Rectal smooth muscle tissue (tissue), 1 donor: ENCODE data around the gene LRRC40.

Experiments used
- H3K27ac ChIP-seq: one replicate; pipeline ENCODE4 v1.7.0; 2013; ENCODE audit warnings: low read depth, low read length, inconsistent platforms
- H3K27me3 ChIP-seq: one replicate; pipeline ENCODE4 v1.7.0; 2013; ENCODE audit warnings: low read length; ENCODE audit not compliant: control insufficient read depth, insufficient read depth
- H3K36me3 ChIP-seq: one replicate; pipeline ENCODE4 v1.7.0; 2013; ENCODE audit warnings: low read length; ENCODE audit not compliant: control insufficient read depth, insufficient read depth
- H3K4me1 ChIP-seq: one replicate; pipeline ENCODE4 v1.7.0; 2013; ENCODE audit warnings: low read length; ENCODE audit not compliant: control insufficient read depth, insufficient read depth
- H3K4me3 ChIP-seq: one replicate; pipeline ENCODE4 v1.7.0; 2013; ENCODE audit warnings: low read length
- H3K9ac ChIP-seq: one replicate; pipeline ENCODE4 v1.7.0; 2013; ENCODE audit warnings: low read length

LRRC40 gene

GRCh38 chr1:70205434-70206118 lies at the start of gene LRRC40:
Gene LRRC40, minus strand, starts transcription at chr1:70205579. Its CDS starts 39 bp downstream, at chr1:70205540.
- Histone ChIP-seq H3K36me3 (no peaks in the 10 kb centered on the region), H3K27me3 (no peaks in the 10 kb centered on the region), H3K4me3 (peak within 1 kb of the TSS; percentile 99), H3K9ac (peak within 1 kb of the TSS; percentile 99), H3K4me1 (peaks cover 21% of the 10 kb centered on the region), H3K27ac (peak within 1 kb of the TSS; percentile 95)

- H3K36me3 ChIP-seq = peaks cover 45% of the 10 kb centered on the region
- H3K27ac ChIP-seq = no peak overlapping the region
- no peaks in the 10 kb centered on the region for H3K4me1 ChIP-seq
- H3K4me3 ChIP-seq = no peak overlapping the region
- H3K27me3 ChIP-seq = no peaks in the 10 kb centered on the region
- no peak overlapping the region for H3K9ac ChIP-seq
Observed at GRCh38 chr1:70248729-70249128, 43.4 kb upstream of the LRRC40 start.

- Histone ChIP-seq H3K4me3 (no peak overlapping the region), H3K36me3 (peaks cover 48% of the 10 kb centered on the region), H3K27me3 (no peaks in the 10 kb centered on the region), H3K27ac (no peak overlapping the region), H3K4me1 (no peaks in the 10 kb centered on the region), H3K9ac (no peak overlapping the region)
Observed at GRCh38 chr1:70247768-70248167, 42.4 kb upstream of the LRRC40 start.

GRCh38 chr1:70247122-70247521 lies 41.7 kb upstream of the LRRC40 start:
- no peak overlapping the region for H3K27ac ChIP-seq
- no peaks in the 10 kb centered on the region for H3K27me3 ChIP-seq
- peaks cover 51% of the 10 kb centered on the region for H3K36me3 ChIP-seq
- no peaks in the 10 kb centered on the region for H3K4me1 ChIP-seq
- no peak overlapping the region for H3K4me3 ChIP-seq
- no peak overlapping the region for H3K9ac ChIP-seq

- Histone ChIP-seq H3K9ac (no peak overlapping the region), H3K27me3 (no peaks in the 10 kb centered on the region), H3K36me3 (peaks cover 40% of the 10 kb centered on the region), H3K4me3 (no peak overlapping the region), H3K27ac (no peak overlapping the region), H3K4me1 (no peaks in the 10 kb centered on the region)
Observed at GRCh38 chr1:70239940-70240339, 34.6 kb upstream of the LRRC40 start.

- Histone ChIP-seq H3K9ac (no peak overlapping the region), H3K4me3 (no peak overlapping the region), H3K27ac (no peak overlapping the region), H3K36me3 (peaks cover 35% of the 10 kb centered on the region), H3K4me1 (no peaks in the 10 kb centered on the region), H3K27me3 (no peaks in the 10 kb centered on the region)
Observed at GRCh38 chr1:70234733-70235132, 29.4 kb upstream of the LRRC40 start.

- Histone ChIP-seq H3K36me3 (peaks cover 26% of the 10 kb centered on the region), H3K4me1 (no peaks in the 10 kb centered on the region), H3K9ac (no peak overlapping the region), H3K27ac (no peak overlapping the region), H3K4me3 (no peak overlapping the region), H3K27me3 (no peaks in the 10 kb centered on the region)
Observed at GRCh38 chr1:70231475-70231874, 26.1 kb upstream of the LRRC40 start.

GRCh38 chr1:70228670-70229069 lies 23.3 kb upstream of the LRRC40 start:
- Histone ChIP-seq H3K27me3 (no peaks in the 10 kb centered on the region), H3K36me3 (peaks cover 18% of the 10 kb centered on the region), H3K9ac (no peak overlapping the region), H3K27ac (no peak overlapping the region), H3K4me1 (peaks cover 8% of the 10 kb centered on the region), H3K4me3 (no peak overlapping the region)

- Histone ChIP-seq H3K36me3 (peaks cover 13% of the 10 kb centered on the region), H3K27me3 (no peaks in the 10 kb centered on the region), H3K9ac (no peak overlapping the region), H3K27ac (no peak overlapping the region), H3K4me1 (peaks cover 20% of the 10 kb centered on the region), H3K4me3 (no peak overlapping the region)
Observed at GRCh38 chr1:70227439-70227838, 22.1 kb upstream of the LRRC40 start.

- Histone ChIP-seq H3K4me3 (no peak overlapping the region), H3K36me3 (peaks cover 7% of the 10 kb centered on the region), H3K27ac (no peak overlapping the region), H3K27me3 (no peaks in the 10 kb centered on the region), H3K4me1 (peaks cover 26% of the 10 kb centered on the region), H3K9ac (no peak overlapping the region)
Observed at GRCh38 chr1:70224954-70225353, 19.6 kb upstream of the LRRC40 start.

- Histone ChIP-seq H3K36me3 (no peaks in the 10 kb centered on the region), H3K27ac (peak overlapping the region; percentile 10), H3K27me3 (no peaks in the 10 kb centered on the region), H3K9ac (no peak overlapping the region), H3K4me3 (peak overlapping the region; percentile 18), H3K4me1 (peaks cover 26% of the 10 kb centered on the region)
Observed at GRCh38 chr1:70222716-70223235, 17.4 kb upstream of the LRRC40 start.

- Histone ChIP-seq H3K4me1 (peaks cover 26% of the 10 kb centered on the region), H3K27me3 (no peaks in the 10 kb centered on the region), H3K27ac (peak within 1 kb of the TSS; percentile 96), H3K4me3 (peak within 1 kb of the TSS; percentile 80), H3K36me3 (no peaks in the 10 kb centered on the region), H3K9ac (peak within 1 kb of the TSS; percentile 98)
Observed at GRCh38 chr1:70221238-70222121, 16.1 kb upstream of the LRRC40 start, which contains the start of gene SRSF11. Gene SRSF11, plus strand, starts transcription at chr1:70221380. Its CDS starts 257 bp downstream, at chr1:70221637.
